Left lung (tissue), 10 donors: ENCODE results near the gene CACNA1D. TPM values are rescaled to one million over a fixed set of nuclear protein-coding genes. Genes with fewer than 3 reads are reported as not detected.

Experiments used
- ATAC-seq: fragments of 200-7000 bp; cut with Tn5 transposase; one replicate; pipeline ENCODE4 v1.9.1; 2020; ENCODE audit warnings: moderate library complexity
- DNase-seq, 4 donors: peaks; one replicate each; pipeline ENCODE4 v3.0.0-alpha.2; 2013 to 2020
- H3K27ac ChIP-seq, 2 donors: fragments of 200-600 bp; sonication (generic) in 1 of 2; one replicate each; pipeline versions ENCODE4 v1.5.0 to v1.8.0; 2020 to 2021
- H3K27me3 ChIP-seq, 2 donors: fragments of 200-600 bp; sonication (generic) in 1 of 2; one replicate each; pipeline versions ENCODE4 v1.5.0 to v1.8.0; 2020 to 2021
- H3K36me3 ChIP-seq, 2 donors: fragments of 200-600 bp; sonication (generic) in 1 of 2; one replicate each; pipeline versions ENCODE4 v1.5.0 to v1.8.0; 2020 to 2021
- H3K4me1 ChIP-seq, 2 donors: fragments of 200-600 bp; one replicate each; pipeline ENCODE4 v1.8.0; 2021
- H3K4me3 ChIP-seq, 2 donors: fragments of 200-600 bp; sonication (generic) in 1 of 2; one replicate each; pipeline versions ENCODE4 v1.5.0 to v1.8.0; 2020 to 2021; ENCODE audit warnings: mild to moderate bottlenecking in 1 of 2
- H3K9me3 ChIP-seq, 2 donors: fragments of 200-600 bp; sonication (generic) in 1 of 2; one replicate each; pipeline versions ENCODE4 v1.5.0 to v1.8.0; 2020 to 2021
- CTCF ChIP-seq, 2 donors: fragments of 200-600 bp; sonication (generic) in 1 of 2; IDR thresholded peaks; one replicate each; pipeline versions ENCODE4 v1.5.0 to v1.8.0; 2021; ENCODE audit warnings: antibody characterized with exemption in 2 of 2
- intact Hi-C, 2 donors: fragments of 100-400 bp; cut with DNase I; formaldehyde crosslinking; loops; one replicate each; pipeline versions ENCODE4 v1.11.2 to v1.14.2; 2022
- polyA plus RNA-seq, 6 donors: library from polyadenylated mRNA; unstranded; fragments of 120-200 nt; gene quantifications; one replicate each; pipeline ENCODE4 v1.2.1, GENCODE V29; 2013; ENCODE audit not compliant: insufficient read length in 6 of 6
- total RNA-seq, 2 donors: library from RNA; stranded (reverse); fragmentation: NEBNext Ultra II Directional; extraction: Animal tissue kit (Norgen Biotek cat#: 25700); gene quantifications; one replicate each; pipeline ENCODE4 v1.2.1, GENCODE V29; 2021
- donor health status: DM: no; HTN: yes; CAD: no.
- donor health status: DM: no; HTN: no; CAD: no.

The CACNA1D gene
- total and polyA plus RNA-seq, 8 donors = 32.6 to 78.2 (median 56.2) TPM

- Histone ChIP-seq H3K36me3 (no peaks in the 10 kb centered on the region), H3K27me3 (no peaks in the 10 kb centered on the region), H3K27ac (no peak overlapping the region), H3K9me3 (no peaks in the 10 kb centered on the region), H3K4me1 (no peaks in the 10 kb centered on the region), H3K4me3 (no peak overlapping the region)
- DNase-seq (no peak), ATAC-seq (no peak)
- TF ChIP-seq CTCF (IDR thresholded peaks at IDR 0.05) = no peak
- intact Hi-C loops = no loop called here
Observed at GRCh38 chr3:53583161-53583690, 88.8 kb downstream of the CACNA1D start.

GRCh38 chr3:53585049-53585448, 90.6 kb downstream of the CACNA1D start:
- no peaks in the 10 kb centered on the region for H3K9me3 ChIP-seq
- no peak overlapping the region for H3K4me3 ChIP-seq
- intact Hi-C loops = no loop called here
- TF ChIP-seq CTCF (IDR thresholded peaks at IDR 0.05) = no peak
- no peaks in the 10 kb centered on the region for H3K36me3 ChIP-seq
- no peak overlapping the region for H3K27ac ChIP-seq
- H3K4me1 ChIP-seq = no peaks in the 10 kb centered on the region
- H3K27me3 ChIP-seq = no peaks in the 10 kb centered on the region
- DNase-seq (no peak), ATAC-seq (no peak)

GRCh38 chr3:53585627-53586026, 91.2 kb downstream of the CACNA1D start:
- intact Hi-C loops = no loop called here
- no peak for DNase-seq

GRCh38 chr3:53588122-53588521, 93.7 kb downstream of the CACNA1D start:
- no peaks in the 10 kb centered on the region for H3K4me1 ChIP-seq
- no peaks in the 10 kb centered on the region for H3K36me3 ChIP-seq
- DNase-seq (no peak), ATAC-seq (no peak)
- no peak for TF ChIP-seq CTCF (IDR thresholded peaks at IDR 0.05)
- H3K4me3 ChIP-seq = no peak overlapping the region
- H3K27ac ChIP-seq = no peak overlapping the region
- no peaks in the 10 kb centered on the region for H3K27me3 ChIP-seq
- intact Hi-C loops = no loop called here
- H3K9me3 ChIP-seq = no peaks in the 10 kb centered on the region

More at GRCh38 chr3:53585627-53586026, 91.2 kb downstream of the CACNA1D start:
- no peaks in the 10 kb centered on the region for H3K36me3 ChIP-seq
- H3K4me3 ChIP-seq = no peak overlapping the region
- no peaks in the 10 kb centered on the region for H3K9me3 ChIP-seq
- no peaks in the 10 kb centered on the region for H3K27me3 ChIP-seq
- H3K27ac ChIP-seq = no peak overlapping the region
- ATAC-seq = no peak
- no peak for TF ChIP-seq CTCF (IDR thresholded peaks at IDR 0.05)
- H3K4me1 ChIP-seq = no peaks in the 10 kb centered on the region

- Histone ChIP-seq H3K9me3 (no peaks in the 10 kb centered on the region), H3K27me3 (no peaks in the 10 kb centered on the region), H3K4me1 (peaks cover 0 to 4% of the 10 kb centered on the region in 2 donors), H3K4me3 (no peak overlapping the region), H3K36me3 (no peaks in the 10 kb centered on the region), H3K27ac (no peak overlapping the region)
- TF ChIP-seq CTCF (IDR thresholded peaks at IDR 0.05) = no peak
- ATAC-seq = no peak
- no peak for DNase-seq
- intact Hi-C loops = no loop called here
Observed at GRCh38 chr3:53589201-53589600, 94.8 kb downstream of the CACNA1D start.
